GM19238 (cell line): ENCODE results near the gene NISCH.
"Not testable (repeated sequence)": the region's sequence is repeated elsewhere in the genome, so short reads cannot be mapped to it uniquely, and the experiment has no call there.

Experiments used
- DNase-seq: peaks from one replicate; pipeline ENCODE4 v3.0.0; 2011; ENCODE audit warnings: low spot score; ENCODE audit not compliant: insufficient read length

The NISCH gene

GRCh38 chr3:52525680-52526561, 70.5 kb downstream of the NISCH start:
- no peak for DNase-seq

- not testable (repeated sequence) for DNase-seq
Observed at GRCh38 chr3:52526671-52527038, 71.3 kb downstream of the NISCH start.

GRCh38 chr3:52527039-52527731, 71.8 kb downstream of the NISCH start:
- no peak for DNase-seq

- no peak for DNase-seq
Observed at GRCh38 chr3:52527732-52528585, 72.6 kb downstream of the NISCH start.

- no peak for DNase-seq
Observed at GRCh38 chr3:52528586-52529375, 73.4 kb downstream of the NISCH start.

GRCh38 chr3:52529376-52530333, 74.3 kb downstream of the NISCH start:
- no peak for DNase-seq

GRCh38 chr3:52530918-52531826, 75.8 kb downstream of the NISCH start:
- no peak for DNase-seq

- DNase-seq: no peak
Observed at GRCh38 chr3:52531860-52532516, 76.6 kb downstream of the NISCH start.

GRCh38 chr3:52532517-52532837, 77.1 kb downstream of the NISCH start:
- DNase-seq: peak; percentile 60

GRCh38 chr3:52532838-52533622, 77.6 kb downstream of the NISCH start:
- DNase-seq: peak; percentile 56

- DNase-seq: peak; percentile 93
Observed at GRCh38 chr3:52533623-52534280, 78.3 kb downstream of the NISCH start, which contains the start of gene NT5DC2. Gene NT5DC2, minus strand, starts transcription at chr3:52533857. Its CDS starts 120 bp downstream, at chr3:52533737.

- no peak for DNase-seq
Observed at GRCh38 chr3:52534281-52535183, 79.1 kb downstream of the NISCH start.

- no peak for DNase-seq
Observed at GRCh38 chr3:52535411-52536111, 80.2 kb downstream of the NISCH start.

GRCh38 chr3:52536112-52536368, 80.6 kb downstream of the NISCH start:
- no peak for DNase-seq

GRCh38 chr3:52536369-52537164, 81.2 kb downstream of the NISCH start, which contains the start of gene UQCC5:
Gene UQCC5, plus strand, starts transcription at chr3:52536605. Its CDS starts 151 bp downstream, at chr3:52536756.
- peak; percentile 99 for DNase-seq
